ENCODE measurements around the gene PCDHGA1.
"Not testable (repeated sequence)": the region's sequence is repeated elsewhere in the genome, so short reads cannot be mapped to it uniquely, and the experiment has no call there.

Gene PCDHGA1

DNA sequence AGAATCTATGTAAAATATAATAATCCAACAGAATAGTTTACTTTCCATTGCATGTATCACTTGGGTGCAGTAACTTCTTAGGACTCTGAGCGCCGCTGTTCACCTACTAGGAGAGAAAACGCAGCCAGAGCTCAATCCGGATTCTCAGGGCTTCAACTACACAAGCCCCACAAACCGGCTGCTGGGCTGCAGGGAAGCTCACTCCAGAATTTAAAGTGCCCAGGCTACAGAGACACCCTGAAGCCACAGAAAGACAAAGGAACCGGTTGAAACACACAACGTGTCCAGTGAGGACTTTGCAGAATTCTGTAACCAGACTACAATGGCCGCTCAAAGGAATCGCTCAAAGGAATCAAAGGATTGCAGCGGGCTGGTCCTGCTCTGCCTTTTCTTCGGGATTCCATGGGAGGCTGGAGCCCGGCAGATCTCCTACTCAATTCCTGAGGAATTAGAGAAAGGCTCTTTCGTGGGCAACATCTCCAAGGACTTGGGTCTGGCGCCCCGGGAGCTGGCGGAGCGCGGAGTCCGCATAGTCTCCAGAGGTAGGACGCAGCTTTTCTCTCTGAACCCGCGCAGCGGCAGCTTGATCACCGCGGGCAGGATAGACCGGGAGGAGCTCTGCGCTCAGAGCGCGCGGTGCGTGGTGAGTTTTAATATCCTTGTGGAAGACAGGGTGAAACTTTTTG is 82.7 kb downstream of the PCDHGA1 start, which contains the start of gene PCDHGA10:
PCDHGA10 (plus strand) TSS at position 134 of the 686 bp plus-strand sequence; CDS start at position 323, 189 bp downstream.
- DNase-seq: peak; percentile 75

DNA sequence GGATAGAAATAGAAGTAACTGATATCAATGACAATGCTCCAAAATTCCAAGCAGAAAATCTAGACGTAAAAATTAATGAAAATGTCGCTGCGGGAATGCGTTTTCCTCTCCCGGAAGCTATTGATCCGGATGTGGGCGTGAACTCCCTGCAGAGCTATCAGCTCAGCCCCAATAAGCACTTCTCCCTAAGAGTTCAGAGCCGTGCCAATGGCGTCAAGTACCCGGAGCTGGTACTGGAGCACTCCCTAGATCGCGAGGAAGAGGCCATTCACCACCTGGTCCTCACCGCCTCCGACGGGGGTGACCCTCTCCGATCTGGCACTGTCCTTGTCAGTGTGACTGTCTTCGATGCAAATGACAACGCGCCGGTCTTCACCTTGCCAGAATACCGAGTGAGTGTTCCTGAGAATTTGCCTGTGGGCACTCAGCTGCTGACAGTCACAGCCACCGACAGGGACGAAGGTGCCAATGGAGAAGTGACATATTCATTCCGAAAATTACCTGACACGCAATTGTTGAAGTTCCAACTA is 83.3 kb downstream of the PCDHGA1 start:
- DNase-seq: no peak

DNA sequence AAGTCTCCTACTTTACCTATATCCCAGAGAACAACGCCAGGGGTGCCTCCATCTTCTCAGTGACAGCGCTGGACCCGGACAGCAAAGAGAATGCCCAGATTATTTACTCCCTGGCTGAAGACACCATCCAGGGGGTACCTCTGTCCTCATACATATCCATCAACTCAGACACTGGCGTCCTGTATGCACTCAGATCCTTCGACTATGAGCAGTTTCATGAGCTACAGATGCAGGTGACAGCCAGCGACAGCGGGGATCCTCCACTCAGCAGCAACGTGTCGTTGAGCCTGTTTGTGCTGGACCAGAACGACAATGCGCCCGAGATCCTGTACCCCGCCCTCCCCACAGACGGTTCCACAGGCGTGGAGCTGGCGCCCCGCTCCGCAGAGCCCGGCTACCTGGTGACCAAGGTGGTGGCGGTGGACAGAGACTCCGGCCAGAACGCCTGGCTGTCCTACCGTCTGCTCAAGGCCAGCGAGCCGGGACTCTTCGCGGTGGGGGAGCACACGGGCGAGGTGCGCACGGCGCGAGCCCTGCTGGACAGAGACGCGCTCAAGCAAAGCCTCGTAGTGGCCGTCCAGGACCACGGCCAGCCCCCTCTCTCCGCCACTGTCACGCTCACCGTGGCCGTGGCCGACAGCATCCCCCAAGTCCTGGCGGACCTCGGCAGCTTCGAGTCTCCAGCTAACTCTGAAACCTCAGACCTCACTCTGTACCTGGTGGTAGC is 84.4 kb downstream of the PCDHGA1 start:
- DNase-seq: not testable (repeated sequence)

DNA sequence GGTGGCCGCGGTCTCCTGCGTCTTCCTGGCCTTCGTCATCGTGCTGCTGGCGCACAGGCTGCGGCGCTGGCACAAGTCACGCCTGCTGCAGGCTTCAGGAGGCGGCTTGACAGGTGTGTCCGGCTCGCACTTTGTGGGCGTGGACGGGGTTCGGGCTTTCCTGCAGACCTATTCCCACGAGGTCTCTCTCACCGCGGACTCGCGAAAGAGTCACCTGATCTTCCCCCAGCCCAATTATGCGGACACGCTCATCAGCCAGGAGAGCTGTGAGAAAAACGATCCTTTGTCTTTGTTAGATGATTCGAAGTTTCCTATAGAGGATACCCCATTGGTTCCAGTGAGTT is 84.9 kb downstream of the PCDHGA1 start:
- not testable (repeated sequence) for DNase-seq

DNA sequence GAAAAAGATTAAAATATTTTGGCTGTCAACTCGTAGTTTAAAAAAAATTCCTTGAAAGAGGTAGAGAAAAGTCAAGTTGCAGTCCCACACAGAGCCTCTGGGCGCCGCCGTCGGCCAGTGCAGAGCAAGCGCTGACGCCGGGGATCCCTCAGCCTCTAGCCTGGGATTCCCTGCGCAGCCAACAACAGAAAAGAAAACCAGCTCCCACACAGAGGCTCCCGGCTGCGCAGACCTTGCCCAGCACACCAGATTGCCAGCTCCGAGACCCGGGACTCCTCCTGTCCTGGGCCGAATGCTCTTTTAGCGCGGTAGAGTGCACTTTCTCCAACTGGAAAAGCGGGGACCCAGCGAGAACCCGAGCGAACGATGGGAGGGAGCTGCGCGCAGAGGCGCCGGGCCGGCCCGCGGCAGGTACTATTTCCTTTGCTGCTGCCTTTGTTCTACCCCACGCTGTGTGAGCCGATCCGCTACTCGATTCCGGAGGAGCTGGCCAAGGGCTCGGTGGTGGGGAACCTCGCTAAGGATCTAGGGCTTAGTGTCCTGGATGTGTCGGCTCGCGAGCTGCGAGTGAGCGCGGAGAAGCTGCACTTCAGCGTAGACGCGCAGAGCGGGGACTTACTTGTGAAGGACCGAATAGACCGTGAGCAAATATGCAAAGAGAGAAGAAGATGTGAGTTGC is 87.3 kb downstream of the PCDHGA1 start, which contains the start of gene PCDHGB7:
PCDHGB7 (plus strand) TSS at position 184 of the 679 bp plus-strand sequence; CDS start at position 367, 183 bp downstream.
- peak; percentile 83 for DNase-seq

DNA sequence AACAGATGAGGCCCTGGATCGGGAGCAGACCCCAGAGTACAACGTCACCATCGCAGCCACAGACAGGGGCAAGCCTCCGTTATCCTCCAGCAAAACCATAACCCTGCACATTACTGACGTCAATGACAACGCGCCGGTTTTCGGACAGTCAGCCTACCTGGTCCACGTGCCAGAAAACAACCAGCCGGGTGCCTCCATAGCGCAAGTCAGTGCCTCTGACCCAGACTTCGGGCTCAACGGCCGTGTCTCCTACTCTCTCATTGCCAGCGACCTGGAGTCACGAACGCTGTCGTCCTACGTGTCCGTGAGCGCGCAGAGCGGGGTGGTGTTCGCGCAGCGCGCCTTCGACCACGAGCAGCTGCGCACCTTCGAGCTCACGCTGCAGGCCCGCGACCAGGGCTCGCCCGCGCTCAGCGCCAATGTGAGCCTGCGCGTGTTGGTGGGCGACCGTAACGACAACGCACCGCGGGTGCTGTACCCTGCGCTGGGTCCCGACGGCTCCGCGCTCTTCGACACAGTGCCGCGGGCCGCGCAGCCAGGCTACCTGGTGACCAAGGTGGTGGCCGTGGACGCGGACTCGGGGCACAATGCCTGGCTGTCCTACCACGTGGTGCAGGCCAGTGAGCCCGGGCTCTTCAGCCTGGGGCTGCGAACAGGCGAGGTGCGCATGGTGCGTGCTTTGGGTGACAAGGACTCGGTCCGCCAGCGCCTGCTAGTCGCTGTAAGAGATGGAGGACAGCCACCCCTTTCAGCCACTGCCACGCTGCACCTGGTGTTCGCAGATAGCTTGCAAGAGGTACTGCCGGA is 89.0 kb downstream of the PCDHGA1 start:
- DNase-seq: no peak

DNA sequence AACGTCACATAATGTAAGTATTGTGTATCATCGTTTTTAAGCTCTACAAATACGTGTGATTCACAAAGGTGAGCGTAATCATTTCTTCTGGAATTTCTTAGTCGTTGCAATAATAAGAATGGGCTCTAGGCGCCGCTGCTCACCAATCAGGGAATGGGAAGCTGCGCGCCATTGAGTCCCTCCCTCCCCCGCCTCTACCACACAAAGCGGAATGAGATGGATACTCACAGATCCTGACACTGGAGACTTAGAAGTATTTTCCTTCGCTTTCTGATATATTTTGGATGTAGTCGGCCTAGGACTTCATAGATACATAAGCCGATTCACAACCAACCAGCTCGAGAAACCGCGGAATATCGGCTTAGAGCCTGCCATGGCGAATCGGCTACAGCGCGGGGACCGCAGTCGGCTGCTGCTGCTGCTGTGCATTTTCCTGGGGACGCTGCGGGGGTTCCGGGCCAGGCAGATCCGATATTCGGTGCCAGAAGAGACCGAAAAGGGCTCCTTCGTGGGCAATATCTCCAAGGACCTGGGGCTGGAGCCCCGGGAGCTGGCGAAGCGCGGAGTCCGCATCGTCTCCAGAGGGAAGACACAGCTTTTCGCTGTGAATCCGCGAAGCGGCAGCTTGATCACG is 90.7 kb downstream of the PCDHGA1 start, which contains the start of gene PCDHGA11:
PCDHGA11 (plus strand) TSS at position 197 of the 634 bp plus-strand sequence; CDS start at position 374, 177 bp downstream.
- peak; percentile 74 for DNase-seq

DNA sequence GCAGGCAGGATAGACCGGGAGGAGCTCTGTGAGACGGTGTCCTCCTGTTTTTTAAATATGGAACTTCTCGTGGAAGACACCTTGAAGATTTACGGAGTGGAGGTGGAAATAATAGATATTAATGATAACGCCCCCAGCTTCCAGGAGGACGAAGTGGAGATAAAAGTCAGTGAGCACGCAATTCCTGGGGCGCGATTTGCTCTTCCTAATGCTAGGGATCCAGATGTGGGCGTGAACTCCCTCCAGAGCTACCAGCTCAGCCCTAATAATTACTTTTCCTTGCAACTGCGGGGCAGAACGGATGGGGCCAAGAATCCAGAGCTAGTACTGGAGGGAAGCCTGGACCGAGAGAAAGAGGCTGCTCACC is 91.2 kb downstream of the PCDHGA1 start:
- DNase-seq: no peak

DNA sequence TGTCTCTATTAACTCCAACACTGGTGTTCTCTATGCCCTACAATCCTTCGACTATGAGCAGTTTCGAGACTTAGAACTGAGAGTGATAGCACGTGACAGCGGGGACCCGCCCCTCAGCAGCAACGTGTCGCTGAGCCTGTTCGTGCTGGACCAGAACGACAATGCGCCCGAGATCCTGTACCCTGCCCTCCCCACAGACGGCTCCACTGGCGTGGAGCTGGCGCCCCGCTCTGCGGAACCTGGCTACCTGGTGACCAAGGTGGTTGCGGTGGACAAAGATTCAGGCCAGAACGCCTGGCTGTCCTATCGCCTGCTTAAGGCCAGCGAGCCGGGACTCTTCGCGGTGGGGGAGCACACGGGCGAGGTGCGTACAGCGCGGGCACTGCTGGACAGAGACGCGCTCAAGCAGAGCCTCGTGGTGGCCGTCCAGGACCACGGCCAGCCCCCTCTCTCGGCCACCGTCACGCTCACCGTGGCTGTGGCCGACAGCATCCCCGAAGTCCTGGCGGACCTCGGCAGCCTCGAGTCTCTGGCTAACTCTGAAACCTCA is 92.5 kb downstream of the PCDHGA1 start:
- DNase-seq: no peak

DNA sequence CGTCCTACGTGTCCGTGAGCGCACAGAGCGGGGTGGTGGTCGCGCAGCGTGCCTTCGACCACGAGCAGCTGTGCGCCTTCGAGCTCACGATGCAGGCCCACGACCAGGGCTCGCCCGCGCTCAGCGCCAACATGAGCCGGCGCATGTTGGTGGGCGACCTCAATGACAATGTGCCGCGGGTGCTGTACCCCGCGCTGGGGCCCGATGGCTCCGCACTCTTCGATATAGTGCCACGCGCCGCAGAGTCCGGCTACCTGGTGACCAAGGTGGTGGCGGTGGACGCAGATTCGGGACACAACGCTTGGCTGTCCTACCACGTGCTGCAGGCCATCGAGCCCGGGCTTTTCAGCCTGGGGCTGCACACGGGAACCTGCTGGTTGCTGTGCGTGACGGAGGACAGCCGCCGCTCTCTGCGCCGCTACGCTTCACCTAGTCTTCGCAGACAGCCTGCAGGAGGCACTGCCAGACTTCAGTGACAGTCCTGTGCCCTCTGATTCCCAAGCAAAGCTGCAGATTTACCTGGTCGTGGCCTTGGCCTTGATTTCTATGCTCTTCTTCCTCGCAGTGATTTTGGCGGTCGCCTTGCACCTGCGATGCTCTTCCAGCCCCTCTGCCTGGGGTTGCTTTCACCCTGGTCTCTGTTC is 97.6 kb downstream of the PCDHGA1 start:
- DNase-seq: no peak

DNA sequence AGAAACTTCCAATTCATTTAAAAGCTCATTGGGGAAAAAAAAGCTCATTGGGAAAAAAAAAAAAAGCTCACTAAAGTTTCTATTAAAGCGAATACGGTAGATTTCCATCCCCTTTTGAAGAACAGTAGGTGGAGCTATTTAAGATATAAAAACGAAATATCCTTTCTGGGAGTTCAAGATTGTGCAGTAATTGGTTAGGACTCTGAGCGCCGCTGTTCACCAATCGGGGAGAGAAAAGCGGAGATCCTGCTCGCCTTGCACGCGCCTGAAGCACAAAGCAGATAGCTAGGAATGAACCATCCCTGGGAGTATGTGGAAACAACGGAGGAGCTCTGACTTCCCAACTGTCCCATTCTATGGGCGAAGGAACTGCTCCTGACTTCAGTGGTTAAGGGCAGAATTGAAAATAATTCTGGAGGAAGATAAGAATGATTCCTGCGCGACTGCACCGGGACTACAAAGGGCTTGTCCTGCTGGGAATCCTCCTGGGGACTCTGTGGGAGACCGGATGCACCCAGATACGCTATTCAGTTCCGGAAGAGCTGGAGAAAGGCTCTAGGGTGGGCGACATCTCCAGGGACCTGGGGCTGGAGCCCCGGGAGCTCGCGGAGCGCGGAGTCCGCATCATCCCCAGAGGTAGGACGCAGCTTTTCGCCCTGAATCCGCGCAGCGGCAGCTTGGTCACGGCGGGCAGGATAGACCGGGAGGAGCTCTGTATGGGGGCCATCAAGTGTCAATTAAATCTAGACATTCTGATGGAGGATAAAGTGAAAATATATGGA is 100.2 kb downstream of the PCDHGA1 start, which contains the start of gene PCDHGA12:
PCDHGA12 (plus strand) TSS at position 176 of the 782 bp plus-strand sequence; CDS start at position 429, 253 bp downstream.
- peak; percentile 92 for DNase-seq

DNA sequence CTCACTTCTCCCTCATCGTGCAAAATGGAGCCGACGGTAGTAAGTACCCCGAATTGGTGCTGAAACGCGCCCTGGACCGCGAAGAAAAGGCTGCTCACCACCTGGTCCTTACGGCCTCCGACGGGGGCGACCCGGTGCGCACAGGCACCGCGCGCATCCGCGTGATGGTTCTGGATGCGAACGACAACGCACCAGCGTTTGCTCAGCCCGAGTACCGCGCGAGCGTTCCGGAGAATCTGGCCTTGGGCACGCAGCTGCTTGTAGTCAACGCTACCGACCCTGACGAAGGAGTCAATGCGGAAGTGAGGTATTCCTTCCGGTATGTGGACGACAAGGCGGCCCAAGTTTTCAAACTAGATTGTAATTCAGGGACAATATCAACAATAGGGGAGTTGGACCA is 101.0 kb downstream of the PCDHGA1 start:
- peak; percentile 42 for DNase-seq

DNA sequence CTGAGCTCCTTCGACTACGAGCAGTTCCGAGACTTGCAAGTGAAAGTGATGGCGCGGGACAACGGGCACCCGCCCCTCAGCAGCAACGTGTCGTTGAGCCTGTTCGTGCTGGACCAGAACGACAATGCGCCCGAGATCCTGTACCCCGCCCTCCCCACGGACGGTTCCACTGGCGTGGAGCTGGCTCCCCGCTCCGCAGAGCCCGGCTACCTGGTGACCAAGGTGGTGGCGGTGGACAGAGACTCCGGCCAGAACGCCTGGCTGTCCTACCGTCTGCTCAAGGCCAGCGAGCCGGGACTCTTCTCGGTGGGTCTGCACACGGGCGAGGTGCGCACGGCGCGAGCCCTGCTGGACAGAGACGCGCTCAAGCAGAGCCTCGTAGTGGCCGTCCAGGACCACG is 102.0 kb downstream of the PCDHGA1 start:
- DNase-seq: not testable (repeated sequence)

DNA sequence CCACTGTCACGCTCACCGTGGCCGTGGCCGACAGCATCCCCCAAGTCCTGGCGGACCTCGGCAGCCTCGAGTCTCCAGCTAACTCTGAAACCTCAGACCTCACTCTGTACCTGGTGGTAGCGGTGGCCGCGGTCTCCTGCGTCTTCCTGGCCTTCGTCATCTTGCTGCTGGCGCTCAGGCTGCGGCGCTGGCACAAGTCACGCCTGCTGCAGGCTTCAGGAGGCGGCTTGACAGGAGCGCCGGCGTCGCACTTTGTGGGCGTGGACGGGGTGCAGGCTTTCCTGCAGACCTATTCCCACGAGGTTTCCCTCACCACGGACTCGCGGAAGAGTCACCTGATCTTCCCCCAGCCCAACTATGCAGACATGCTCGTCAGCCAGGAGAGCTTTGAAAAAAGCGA is 102.4 kb downstream of the PCDHGA1 start:
- not testable (repeated sequence) for DNase-seq

DNA sequence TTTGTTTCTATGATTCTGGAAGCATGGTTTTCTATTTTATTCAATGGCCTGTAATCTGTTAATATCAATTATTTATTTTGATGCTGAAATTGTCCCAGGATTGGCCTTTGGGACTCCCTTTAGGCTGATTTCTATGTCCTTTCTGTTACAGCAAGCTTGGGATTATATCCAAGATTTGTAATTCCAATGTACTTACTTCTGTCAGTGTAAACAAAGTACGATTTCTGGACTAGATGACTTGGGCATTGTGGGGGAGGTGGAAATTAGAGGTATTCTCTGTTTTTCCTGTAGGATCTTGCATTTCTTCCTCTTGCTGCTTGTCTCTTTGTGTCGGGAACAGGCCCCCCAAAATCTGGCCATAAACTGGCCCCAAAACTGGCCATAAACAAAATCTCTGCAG is 103.7 kb downstream of the PCDHGA1 start:
- no peak for DNase-seq

DNA sequence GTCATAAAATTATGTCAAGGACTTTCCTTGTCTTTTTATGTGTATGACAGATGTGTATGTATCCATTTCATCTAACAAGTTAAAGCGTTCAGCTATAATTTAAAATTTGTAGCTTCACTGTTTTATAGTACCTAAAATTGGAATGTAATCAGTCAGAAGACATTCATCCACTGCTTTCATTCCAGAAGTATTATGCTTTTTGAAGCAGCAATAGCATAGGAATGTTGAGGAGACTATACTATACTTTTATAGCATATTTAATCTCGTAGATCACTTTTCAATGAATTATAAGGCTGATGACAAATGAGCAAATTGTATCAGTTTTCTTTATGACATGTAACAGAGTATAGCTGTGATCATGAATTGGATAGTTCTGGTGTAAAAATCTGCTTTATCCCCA is 106.9 kb downstream of the PCDHGA1 start:
- peak; percentile 38 for DNase-seq

DNA sequence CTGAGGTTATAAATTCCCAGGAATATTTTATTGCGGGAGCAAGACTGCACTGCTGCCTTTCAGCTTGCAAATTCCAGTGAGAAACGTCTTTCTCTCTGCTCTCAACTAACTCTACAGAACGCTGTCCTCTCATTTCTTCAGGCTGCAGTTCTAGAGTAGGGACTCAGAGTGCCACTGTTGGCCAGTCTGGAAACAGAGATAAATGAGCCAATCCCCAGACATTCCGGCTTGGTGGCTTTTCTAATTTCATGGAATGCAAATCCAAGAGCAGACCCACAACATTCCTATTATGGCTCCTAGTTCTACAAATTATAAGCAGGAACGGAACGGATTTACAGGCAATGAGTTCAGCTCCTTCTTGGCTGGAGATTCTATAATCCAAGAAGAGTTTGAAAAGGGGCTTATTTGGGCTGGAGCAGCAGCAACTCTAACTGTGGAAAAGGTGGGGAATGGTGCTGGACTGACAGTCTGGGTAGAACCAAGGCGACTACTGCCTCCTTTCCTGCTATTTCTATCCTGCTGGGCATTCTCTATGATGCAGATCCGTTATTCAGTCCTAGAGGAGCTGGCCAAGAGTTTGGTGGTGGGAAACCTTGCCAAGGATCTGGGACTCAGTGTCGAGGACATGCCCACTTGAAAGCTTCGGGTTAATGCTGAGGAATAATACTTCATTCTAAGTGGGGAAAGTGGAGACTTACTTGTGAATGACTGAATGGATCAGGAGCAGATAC is 109.3 kb downstream of the PCDHGA1 start:
- peak; percentile 25 for DNase-seq

DNA sequence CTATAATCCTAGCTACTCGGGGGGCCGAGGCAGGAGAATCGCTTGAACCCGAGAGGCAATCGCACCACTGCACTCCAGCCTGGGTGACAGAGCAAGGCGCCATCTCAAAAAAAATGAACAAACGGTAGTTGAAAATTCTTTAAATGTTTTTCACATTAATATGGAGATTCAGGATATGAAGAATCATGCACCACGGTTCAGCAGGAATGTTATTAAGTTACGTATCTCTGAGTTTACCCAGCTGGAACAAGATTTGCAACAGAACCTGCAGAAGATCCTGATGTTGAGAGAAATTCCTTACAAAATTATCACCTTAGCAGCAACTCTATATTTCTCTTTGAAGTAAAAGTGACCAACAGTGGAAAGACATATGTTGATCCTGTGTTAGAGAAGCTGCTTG is 110.0 kb downstream of the PCDHGA1 start:
- DNase-seq: no peak

DNA sequence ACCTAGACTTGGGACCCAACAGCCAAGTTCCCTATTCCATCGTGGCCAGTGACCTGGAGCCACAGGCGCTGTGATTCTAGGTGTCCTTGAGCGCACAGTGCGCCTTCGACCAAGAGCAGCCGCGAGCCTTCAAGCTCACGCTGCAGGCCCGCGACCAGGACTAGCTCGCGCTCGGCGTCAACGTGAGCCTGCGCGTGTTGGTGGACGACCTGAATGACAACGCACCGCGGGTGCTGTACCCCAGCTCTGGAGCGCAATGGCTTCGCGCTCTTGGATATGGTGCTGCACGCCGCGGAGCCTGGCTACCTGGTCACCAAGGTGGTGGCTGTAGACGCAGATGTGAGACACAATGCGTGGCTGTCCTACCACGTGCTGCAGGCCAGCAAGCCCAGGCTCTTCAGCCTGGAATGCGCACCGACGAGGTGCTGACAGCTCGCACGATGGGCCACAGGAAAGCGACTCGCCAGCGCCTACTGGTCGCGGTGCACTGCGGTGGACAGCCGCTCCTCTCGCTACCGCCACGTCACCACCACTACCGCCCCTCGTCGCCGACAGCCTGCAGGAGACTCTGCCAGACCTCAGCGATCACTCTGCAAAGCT is 111.4 kb downstream of the PCDHGA1 start:
- DNase-seq: no peak

Data from fibroblast of skin of right quadriceps (primary cell).